CD4-positive, alpha-beta T cell (primary cell): ENCODE data around the gene CSTB. TPM values are rescaled to one million over a fixed set of nuclear protein-coding genes. Genes with fewer than 3 reads are reported as not detected.

ENCODE experiments used
- ATAC-seq: fragments of 200-7000 bp; cut with Tn5 transposase; one replicate; pipeline ENCODE4 v1.10.0; 2022; ENCODE audit warnings: mild to moderate bottlenecking; ENCODE audit not compliant: poor library complexity
- CTCF ChIA-PET: fragments of 350-600 bp; sonication (Branson Sonifier 250); formaldehyde crosslinking; loops from one replicate; lab custom pipeline; 2021; ENCODE audit warnings: antibody characterized with exemption, inconsistent platforms; lab: Charles Lee
- POLR2A ChIA-PET: fragments of 350-600 bp; sonication (Branson Sonifier 250); formaldehyde crosslinking; loops from one replicate; lab custom pipeline; 2021; ENCODE audit warnings: antibody characterized with exemption, inconsistent platforms; lab: Charles Lee
- DNase-seq, 14 experiments: peaks; one replicate each; pipeline ENCODE4 v3.0.0-alpha.2; 2013 to 2020; ENCODE audit warnings: mixed read lengths in 2 of 14
- H3K27ac ChIP-seq, 2 donors: one replicate each; pipeline versions ENCODE4 v1.5.1 to v1.7.0; 2013; ENCODE audit warnings: low read length in 2 of 2, low read depth in 1 of 2, mild to moderate bottlenecking in 1 of 2
- H3K27me3 ChIP-seq, 2 experiments: 1 replicate in 1 of 2; 2 replicates in 1 of 2; pipeline versions ENCODE4 v1.6.1 to v1.7.0; 2013; ENCODE audit warnings: low read length in 2 of 2, control low read depth in 1 of 2, mild to moderate bottlenecking in 1 of 2, moderate library complexity in 1 of 2; ENCODE audit not compliant: insufficient read depth in 2 of 2, control insufficient read depth in 1 of 2
- H3K36me3 ChIP-seq: one replicate; pipeline ENCODE4 v1.6.1; 2013; ENCODE audit warnings: low read length, control low read depth; ENCODE audit not compliant: insufficient read depth
- H3K4me1 ChIP-seq: one replicate; pipeline ENCODE4 v1.6.1; 2013; ENCODE audit warnings: low read length, control low read depth; ENCODE audit not compliant: insufficient read depth
- H3K4me3 ChIP-seq: one replicate; pipeline ENCODE4 v1.5.1; 2013; ENCODE audit warnings: mild to moderate bottlenecking, low read length, moderate library complexity
- H3K9me3 ChIP-seq, 2 experiments: 1 replicate in 1 of 2; 2 replicates in 1 of 2; pipeline versions ENCODE4 v1.6.1 to v1.7.0; 2013; ENCODE audit warnings: low read length in 2 of 2, mild to moderate bottlenecking in 2 of 2, control low read depth in 1 of 2, moderate library complexity in 1 of 2; ENCODE audit not compliant: control insufficient read depth in 1 of 2, insufficient read depth in 1 of 2
- H3K27ac Mint-ChIP-seq: one replicate; pipeline ENCODE4 v1.8.0; 2020; ENCODE audit warnings: mixed read lengths
- H3K27me3 Mint-ChIP-seq: one replicate; pipeline ENCODE4 v1.8.0; 2021; ENCODE audit warnings: mixed read lengths
- H3K36me3 Mint-ChIP-seq: one replicate; pipeline ENCODE4 v1.8.0; 2021; ENCODE audit warnings: low read depth, mixed read lengths
- H3K4me1 Mint-ChIP-seq: one replicate; pipeline ENCODE4 v1.8.0; 2021; ENCODE audit warnings: low read depth, mixed read lengths
- H3K4me3 Mint-ChIP-seq: one replicate; pipeline ENCODE4 v1.8.0; 2020; ENCODE audit warnings: mild to moderate bottlenecking, mixed read lengths
- H3K9me3 Mint-ChIP-seq: one replicate; pipeline ENCODE4 v1.8.0; 2020; ENCODE audit warnings: mixed read lengths
- intact Hi-C, 2 experiments: fragments of 100-400 bp; cut with DNase I in 1 of 2; cut with micrococcal nuclease in 1 of 2; formaldehyde crosslinking; loops; one replicate each; pipeline versions ENCODE4 v1.15.1 to v1.9.0; 2023 to 2025; cut with DNase I, micrococcal nuclease
- total RNA-seq, 174 experiments: library from RNA in 2 of 174; stranded (reverse) in 2 of 174; gene quantifications; one replicate each; pipeline ENCODE4 v1.2.3 and lab custom pipeline; 2021 to 2026
- TF ChIP-seq, protein P1 (sequence below): fragments of 200-600 bp; IDR thresholded peaks from one replicate; pipeline ENCODE4 v1.8.0; 2022; ENCODE audit warnings: antibody characterized with exemption, mild to moderate bottlenecking

The CSTB gene
- total RNA-seq, 2 experiments from 2014 or later = 13.4 to 14.5 TPM

DNA sequence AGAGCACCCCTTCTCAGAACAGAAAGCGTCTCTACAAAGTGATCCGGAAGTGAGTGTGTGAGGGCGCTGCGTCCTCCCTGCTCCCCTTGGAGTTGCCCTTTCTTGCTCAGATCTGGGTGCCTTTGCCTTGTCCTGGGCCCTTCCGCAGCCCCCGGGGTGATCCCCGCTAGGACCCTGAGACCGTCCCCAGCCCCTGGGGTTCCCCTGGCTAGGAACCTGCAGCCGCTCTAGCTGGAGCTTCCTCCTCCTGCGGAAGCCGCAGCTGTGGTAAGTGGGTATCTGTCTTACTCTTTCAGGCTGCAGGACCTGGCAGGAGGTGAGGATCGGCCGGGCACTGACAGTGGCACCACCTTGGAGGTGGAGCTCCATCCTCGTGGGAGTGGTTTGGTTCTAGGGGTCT is 24.5 kb upstream of the CSTB start:
- CTCF ChIA-PET = no interaction called here
- DNase-seq (no peak), ATAC-seq (no peak)
- no peaks in the 10 kb centered on the region for H3K27me3 ChIP-seq
- H3K27ac ChIP-seq = no peak overlapping the region
- no peaks in the 10 kb centered on the region for H3K4me1 ChIP-seq
- H3K9me3 ChIP-seq = no peaks in the 10 kb centered on the region
- H3K4me3 ChIP-seq = no peak overlapping the region
- H3K27me3 Mint-ChIP-seq = no peaks in the 10 kb centered on the region
- POLR2A ChIA-PET = no interaction called here
- intact Hi-C loops = no loop called here
- TF ChIP-seq, protein P1, sequence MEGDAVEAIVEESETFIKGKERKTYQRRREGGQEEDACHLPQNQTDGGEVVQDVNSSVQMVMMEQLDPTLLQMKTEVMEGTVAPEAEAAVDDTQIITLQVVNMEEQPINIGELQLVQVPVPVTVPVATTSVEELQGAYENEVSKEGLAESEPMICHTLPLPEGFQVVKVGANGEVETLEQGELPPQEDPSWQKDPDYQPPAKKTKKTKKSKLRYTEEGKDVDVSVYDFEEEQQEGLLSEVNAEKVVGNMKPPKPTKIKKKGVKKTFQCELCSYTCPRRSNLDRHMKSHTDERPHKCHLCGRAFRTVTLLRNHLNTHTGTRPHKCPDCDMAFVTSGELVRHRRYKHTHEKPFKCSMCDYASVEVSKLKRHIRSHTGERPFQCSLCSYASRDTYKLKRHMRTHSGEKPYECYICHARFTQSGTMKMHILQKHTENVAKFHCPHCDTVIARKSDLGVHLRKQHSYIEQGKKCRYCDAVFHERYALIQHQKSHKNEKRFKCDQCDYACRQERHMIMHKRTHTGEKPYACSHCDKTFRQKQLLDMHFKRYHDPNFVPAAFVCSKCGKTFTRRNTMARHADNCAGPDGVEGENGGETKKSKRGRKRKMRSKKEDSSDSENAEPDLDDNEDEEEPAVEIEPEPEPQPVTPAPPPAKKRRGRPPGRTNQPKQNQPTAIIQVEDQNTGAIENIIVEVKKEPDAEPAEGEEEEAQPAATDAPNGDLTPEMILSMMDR = no peak
- no peaks in the 10 kb centered on the region for H3K9me3 Mint-ChIP-seq
- no peaks in the 10 kb centered on the region for H3K4me1 Mint-ChIP-seq
- H3K36me3 Mint-ChIP-seq = peaks cover 84% of the 10 kb centered on the region
- peaks cover 78% of the 10 kb centered on the region for H3K36me3 ChIP-seq
- no peak overlapping the region for H3K4me3 Mint-ChIP-seq
- H3K27ac Mint-ChIP-seq = no peak overlapping the region

DNA sequence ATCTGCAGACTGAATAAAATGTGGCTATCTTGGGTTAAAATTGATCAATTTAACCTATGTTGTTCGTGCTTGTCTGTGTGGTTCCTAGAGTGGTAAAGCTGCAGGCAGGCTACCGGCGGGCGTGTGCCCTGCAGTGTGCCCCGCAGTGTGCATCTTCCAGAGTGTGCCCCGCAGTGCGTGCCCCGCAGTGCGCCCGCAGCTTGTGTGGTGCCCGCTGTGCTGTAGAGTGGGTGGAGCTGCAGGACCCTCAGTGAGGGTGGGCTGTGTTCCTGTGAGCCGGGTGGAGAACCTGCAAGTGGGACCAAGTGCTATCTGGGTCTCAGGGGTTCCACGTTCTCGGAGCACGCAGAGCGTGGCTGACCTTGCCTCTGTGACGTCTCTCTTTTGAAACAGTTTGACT is 24.0 kb upstream of the CSTB start:
- H3K27me3 ChIP-seq = no peaks in the 10 kb centered on the region
- H3K4me1 ChIP-seq = no peaks in the 10 kb centered on the region
- Mint-ChIP-seq H3K27me3 (no peaks in the 10 kb centered on the region), H3K36me3 (peaks cover 86% of the 10 kb centered on the region), H3K27ac (no peak overlapping the region), H3K4me3 (no peak overlapping the region), H3K9me3 (no peaks in the 10 kb centered on the region), H3K4me1 (no peaks in the 10 kb centered on the region)
- H3K27ac ChIP-seq = no peak overlapping the region
- ATAC-seq (no peak), DNase-seq (no peak)
- CTCF ChIA-PET = no interaction called here
- POLR2A ChIA-PET = no interaction called here
- H3K36me3 ChIP-seq = peaks cover 80% of the 10 kb centered on the region
- no peak overlapping the region for H3K4me3 ChIP-seq
- TF ChIP-seq, protein P1 = no peak
- H3K9me3 ChIP-seq = no peaks in the 10 kb centered on the region
- intact Hi-C loops = no loop called here

DNA sequence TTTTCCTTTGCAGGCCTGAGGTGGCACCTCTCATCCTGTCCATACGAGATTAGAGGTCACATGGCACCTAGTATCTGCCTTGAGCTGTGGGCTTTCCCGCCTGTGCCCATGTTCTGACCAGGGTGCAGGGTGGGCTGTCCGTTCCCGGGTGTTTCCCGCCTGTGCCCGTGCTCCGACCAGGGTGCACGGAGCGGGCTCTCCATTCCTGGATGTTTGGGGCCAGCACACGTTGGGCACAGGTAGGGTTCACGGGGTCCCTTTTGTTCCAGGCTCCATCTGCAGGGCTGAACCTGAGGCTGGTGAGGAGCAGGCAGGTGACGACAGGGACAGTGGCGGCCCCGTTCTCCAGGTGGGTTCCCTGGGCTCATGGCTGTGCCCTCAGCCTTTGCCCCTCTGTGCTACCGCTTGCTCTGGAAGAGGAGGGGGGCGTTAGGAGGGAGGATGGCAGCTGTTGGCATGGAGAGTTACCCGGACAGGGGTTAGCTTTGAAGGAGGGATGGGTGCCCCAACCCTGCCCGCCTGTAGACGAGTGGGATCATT is 23.3 kb upstream of the CSTB start:
- Mint-ChIP-seq H3K4me1 (no peaks in the 10 kb centered on the region), H3K27ac (no peak overlapping the region), H3K36me3 (peaks cover 89% of the 10 kb centered on the region), H3K4me3 (no peak overlapping the region), H3K27me3 (no peaks in the 10 kb centered on the region), H3K9me3 (no peaks in the 10 kb centered on the region)
- Histone ChIP-seq H3K27me3 (no peaks in the 10 kb centered on the region), H3K4me1 (no peaks in the 10 kb centered on the region), H3K9me3 (no peaks in the 10 kb centered on the region), H3K4me3 (no peak overlapping the region), H3K27ac (no peak overlapping the region), H3K36me3 (peaks cover 87% of the 10 kb centered on the region)
- ChIA-PET POLR2A (interaction anchor here (0.8 kb wide), 1 partner anchor 71 kb away, joined by 4 read pairs; no protein-coding TSS in a partner anchor), CTCF (no interaction called here)
- intact Hi-C loops = loop anchor here in 1 of 2 experiments (10.0 kb wide), 2 partner anchors 265 to 535 kb away; partner anchors contain the start of gene CFAP410
- TF ChIP-seq, protein P1 = no peak
- ATAC-seq (no peak), DNase-seq (no peak)
